ENCODE measurements around the gene RPS6KA6.

- TF ChIP-seq HMGXB4 (CRISPR knock-in tag; IDR thresholded peaks at IDR 0.05; ENCODE audit: borderline replicate concordance in 1 of 2, low read depth in 1 of 2): no peak
- TF ChIP-seq CERS6 (CRISPR knock-in tag; IDR thresholded peaks at IDR 0.05): no peak
- TF ChIP-seq CTCF (CRISPR knock-in tag; IDR thresholded peaks at IDR 0.05): no peak
- no peak for TF ChIP-seq ZNF274 (CRISPR knock-in tag; IDR thresholded peaks at IDR 0.05)
Observed at GRCh38 chrX:84205276-84205675, 17.3 kb upstream of the RPS6KA6 start.
